ENCODE measurements around the gene BBOX1.
"Not testable (repeated sequence)": the region's sequence is repeated elsewhere in the genome, so short reads cannot be mapped to it uniquely, and the experiment has no call there.

Gene BBOX1

GRCh38 chr11:27124514-27125264 lies 84.1 kb downstream of the BBOX1 start:
- DNase-seq (ENCODE audit: low read depth) = peak; percentile 29

GRCh38 chr11:27129686-27130085 lies 89.1 kb downstream of the BBOX1 start:
- DNase-seq (ENCODE audit: low read depth) = no peak

- no peak for DNase-seq (ENCODE audit: low read depth)
Measured at GRCh38 chr11:27130806-27131205, 90.2 kb downstream of the BBOX1 start.

DNA sequence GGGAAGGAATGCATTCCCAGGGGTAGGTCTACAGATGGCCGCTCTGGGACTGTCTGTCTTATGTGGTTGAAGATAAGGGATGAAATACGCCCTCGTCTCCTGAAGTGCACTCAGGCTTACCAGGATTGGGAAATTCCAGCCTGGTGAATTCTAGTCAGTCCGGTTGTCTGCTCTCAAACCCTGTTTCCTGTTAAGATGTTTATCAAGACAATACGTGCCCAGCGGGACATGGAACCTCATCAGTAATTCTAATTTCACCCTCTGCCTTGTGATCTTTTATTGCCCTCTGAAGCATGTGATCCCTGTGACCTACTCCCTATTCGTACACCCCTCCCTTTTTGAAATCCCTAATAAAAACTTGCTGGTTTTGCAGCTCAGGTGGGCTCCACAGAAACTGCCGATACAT lies 95.3 kb downstream of the BBOX1 start:
- not testable (repeated sequence) for DNase-seq (ENCODE audit: low read depth)

- DNase-seq (ENCODE audit: low read depth) = no peak
Measured at GRCh38 chr11:27138716-27139115, 98.1 kb downstream of the BBOX1 start.

DNA sequence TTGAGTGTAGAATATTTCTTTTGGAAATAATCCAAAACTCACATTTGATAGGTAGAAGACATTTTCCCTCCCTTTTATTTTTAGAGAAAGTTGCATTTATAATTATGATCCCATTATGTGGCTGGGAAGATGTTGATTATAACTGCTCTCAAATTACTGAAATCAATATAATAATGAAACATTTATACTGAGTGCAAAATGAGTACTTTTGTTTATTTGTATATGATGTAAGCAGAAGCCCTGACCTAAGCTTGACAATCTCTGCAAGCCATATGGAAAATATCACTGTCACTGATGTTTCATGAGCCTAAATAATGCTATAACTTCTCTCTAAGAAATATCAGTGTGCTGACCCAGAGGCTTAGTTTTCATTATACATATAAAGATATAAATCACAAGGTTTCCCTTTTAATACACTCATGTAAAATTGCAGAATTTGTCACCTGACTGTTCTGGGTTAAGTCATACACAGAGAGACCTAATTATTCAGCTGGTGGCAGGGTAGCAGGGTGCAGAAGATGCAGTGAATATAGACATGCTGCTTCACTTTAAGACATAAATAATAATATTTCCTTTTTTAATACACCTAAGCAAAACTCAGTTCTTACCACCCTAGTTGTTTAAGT lies 99.2 kb downstream of the BBOX1 start:
- no peak for DNase-seq (ENCODE audit: low read depth)

GRCh38 chr11:27141576-27141975 lies 101.0 kb downstream of the BBOX1 start:
- no peak for DNase-seq (ENCODE audit: low read depth)

GRCh38 chr11:27147916-27148315 lies 107.3 kb downstream of the BBOX1 start:
- DNase-seq (ENCODE audit: low read depth) = no peak

GRCh38 chr11:27148506-27148905 lies 107.9 kb downstream of the BBOX1 start:
- DNase-seq (ENCODE audit: low read depth) = no peak

- no peak for DNase-seq (ENCODE audit: low read depth)
Measured at GRCh38 chr11:27150098-27150497, 109.5 kb downstream of the BBOX1 start.

- DNase-seq (ENCODE audit: low read depth) = no peak
Measured at GRCh38 chr11:27153136-27153535, 112.5 kb downstream of the BBOX1 start.

DNA sequence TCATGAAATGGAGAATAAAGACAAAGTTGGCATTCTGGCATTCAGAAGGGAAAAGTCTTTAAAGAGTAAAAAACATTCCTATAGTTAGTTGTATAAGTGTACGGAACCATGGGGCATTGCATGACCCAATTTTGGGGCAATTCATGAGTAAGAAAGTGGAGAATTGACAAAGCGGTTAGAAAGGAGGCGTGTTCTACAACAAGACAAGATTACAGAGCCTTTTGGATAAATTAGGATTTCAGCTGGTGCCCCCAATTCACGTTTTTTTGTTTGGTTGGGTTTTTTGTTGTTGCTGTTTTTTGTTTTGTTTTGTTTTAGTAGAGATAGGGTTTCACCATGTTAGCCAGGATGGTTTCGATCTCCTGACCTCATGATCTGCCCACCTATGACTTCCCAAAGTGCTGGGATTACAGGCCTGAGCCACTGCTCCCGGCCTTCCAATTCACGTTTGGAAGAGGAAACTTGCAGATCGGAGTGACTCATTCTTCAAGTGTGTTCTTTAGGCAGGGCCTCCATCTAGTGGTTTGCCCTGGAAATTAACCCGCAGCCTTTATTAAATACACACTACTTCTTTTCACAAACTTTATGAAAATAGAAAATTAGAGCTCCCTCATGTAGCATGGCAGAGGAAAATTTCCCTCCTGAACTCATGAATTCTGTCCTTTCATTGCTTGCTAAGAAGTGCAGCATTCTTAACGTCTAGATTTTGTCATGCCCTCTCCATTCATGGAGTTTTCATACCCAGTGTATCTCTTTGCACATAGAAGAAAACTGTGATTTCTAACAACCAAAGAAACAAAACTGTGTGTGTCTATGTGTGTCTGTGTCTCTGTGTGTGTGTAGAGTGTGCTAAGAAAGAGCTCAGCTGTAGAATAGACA lies 118.1 kb downstream of the BBOX1 start:
- peak; percentile 84 for DNase-seq (ENCODE audit: low read depth)

DNA sequence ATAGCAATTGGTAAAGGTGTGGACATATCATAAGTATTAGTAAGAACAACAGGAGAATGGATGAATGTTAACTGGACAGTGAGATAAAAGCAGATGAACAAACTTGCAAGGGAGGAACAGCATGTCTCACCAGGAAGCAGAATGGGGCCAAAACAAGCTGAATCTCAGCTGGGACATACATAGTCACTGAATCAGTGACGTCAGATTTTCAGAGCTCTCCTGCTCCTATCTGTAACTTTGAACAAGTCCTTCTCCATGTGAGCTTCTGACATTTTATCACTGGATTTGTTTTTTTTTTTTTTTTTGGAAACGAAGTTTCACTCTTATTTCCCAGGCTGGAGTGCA lies 118.7 kb downstream of the BBOX1 start:
- DNase-seq (ENCODE audit: low read depth) = no peak

DNA sequence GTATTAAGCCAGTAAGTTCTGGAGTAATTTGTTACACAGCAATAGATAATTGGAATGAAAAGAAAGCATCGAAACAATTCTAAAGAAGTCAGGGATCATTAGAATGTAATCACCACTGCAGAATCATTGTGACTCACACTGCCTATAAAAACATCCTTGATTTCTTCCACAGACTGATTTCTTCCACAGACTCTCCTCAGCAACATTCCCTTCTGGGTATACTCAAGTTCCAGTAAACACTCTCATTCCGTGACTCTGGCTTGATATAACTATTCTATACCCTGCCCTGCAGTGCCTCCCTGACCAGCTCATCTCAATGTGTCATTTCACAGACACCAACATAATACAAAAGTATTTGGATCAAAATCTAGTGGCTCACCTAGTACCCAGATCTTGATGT lies 120.5 kb downstream of the BBOX1 start:
- DNase-seq (ENCODE audit: low read depth) = peak; percentile 32

DNA sequence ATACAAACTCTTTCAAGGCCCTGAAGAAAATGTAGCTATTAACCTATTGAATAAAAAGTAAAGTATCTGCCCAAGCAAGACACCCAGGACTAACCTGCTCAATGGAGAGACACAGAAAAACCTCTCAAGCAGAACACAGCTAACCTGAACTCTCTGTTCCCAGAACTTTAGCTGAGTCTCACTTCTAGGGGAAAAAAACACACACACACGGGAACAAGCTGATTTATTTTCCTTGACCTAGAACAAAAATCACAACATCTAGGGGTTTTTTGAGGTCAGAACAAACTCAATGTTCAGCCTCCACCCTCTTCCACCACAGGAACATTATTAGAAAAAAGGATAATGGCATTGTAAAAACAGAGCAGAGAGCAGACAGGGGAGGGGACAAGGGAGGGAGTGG lies 121.6 kb downstream of the BBOX1 start:
- DNase-seq (ENCODE audit: low read depth) = no peak

GRCh38 chr11:27166130-27166529 lies 125.5 kb downstream of the BBOX1 start:
- DNase-seq (ENCODE audit: low read depth) = no peak

GRCh38 chr11:27171376-27171958 lies 130.9 kb downstream of the BBOX1 start:
- peak; percentile 13 for DNase-seq (ENCODE audit: low read depth)

GRCh38 chr11:27173545-27173944 lies 132.9 kb downstream of the BBOX1 start:
- DNase-seq (ENCODE audit: low read depth) = no peak

DNA sequence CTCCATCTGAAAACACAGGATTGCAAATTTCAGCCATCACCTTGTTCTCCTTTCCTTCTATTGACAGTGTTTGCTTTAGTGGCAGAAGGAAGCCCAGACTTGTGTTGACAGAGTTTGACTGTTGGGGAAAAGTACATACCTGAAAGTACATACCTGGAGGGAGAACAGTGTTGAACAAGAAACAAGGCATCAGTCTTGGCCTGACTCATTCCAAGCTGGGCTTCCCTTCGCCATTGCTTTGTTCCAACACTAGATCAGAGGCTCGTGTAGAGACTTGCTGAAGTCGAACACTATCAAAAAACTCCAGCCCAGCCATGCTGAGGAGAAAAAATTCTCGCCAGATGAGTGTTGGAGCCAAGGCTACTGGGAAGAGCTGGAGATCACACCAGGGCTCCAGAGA lies 133.4 kb downstream of the BBOX1 start:
- DNase-seq (ENCODE audit: low read depth) = no peak

DNA sequence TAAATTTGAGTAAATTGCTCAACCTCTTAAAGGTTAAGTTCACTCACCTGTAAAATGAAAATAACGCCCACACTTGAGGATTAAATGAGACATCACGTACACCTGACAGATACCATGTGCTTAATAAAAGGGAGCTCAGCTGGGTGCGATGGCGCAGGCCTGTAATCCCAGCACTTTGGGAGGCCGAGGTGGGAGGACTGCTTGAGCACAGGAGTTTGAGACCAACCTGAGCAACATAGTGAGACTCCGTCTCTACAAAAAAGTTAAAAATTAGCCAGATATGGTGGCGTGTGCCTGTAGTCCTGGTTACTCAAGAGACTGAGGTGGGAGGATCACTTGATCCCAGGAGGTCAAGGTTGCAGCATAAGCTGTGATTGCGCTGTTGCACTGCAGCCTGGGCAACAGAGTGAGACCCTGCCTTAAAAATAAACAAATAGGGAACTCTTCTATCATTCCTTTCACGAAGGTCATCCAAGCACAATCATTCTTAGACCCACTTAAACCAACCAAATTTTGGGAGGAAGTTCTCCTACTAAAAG lies 134.1 kb downstream of the BBOX1 start:
- no peak for DNase-seq (ENCODE audit: low read depth)

- not testable (repeated sequence) for DNase-seq (ENCODE audit: low read depth)
Measured at GRCh38 chr11:27175562-27175961, 134.9 kb downstream of the BBOX1 start.
